GM12878 (cell line): ENCODE results near the gene C21orf91. TPM values are rescaled to one million over a fixed set of nuclear protein-coding genes. Genes with fewer than 3 reads are reported as not detected.

ENCODE experiments used
- ATAC-seq: fragments of 200-7000 bp; cut with Tn5 transposase; 3 replicates; pipeline ENCODE4 v1.9.1; 2020; ENCODE audit warnings: mild to moderate bottlenecking, moderate library complexity
- BruUV-seq: library from RNA; stranded (reverse); fragments of 400-500 nt; replicated peaks from 2 replicates; lab custom pipeline; 2021; lab: Mats Ljungman, UMichigan
- CTCF ChIA-PET: fragments of 300-600 bp; sonication (Branson Sonifier 250); formaldehyde crosslinking; extraction: SDS; loops from one replicate; lab custom pipeline; 2021; ENCODE audit warnings: inconsistent platforms; lab: Yijun Ruan, JAX
- POLR2A ChIA-PET: fragments of 350-600 bp; formaldehyde crosslinking; extraction: SDS; loops from one replicate; lab custom pipeline; 2021; ENCODE audit warnings: inconsistent platforms; lab: Charles Lee
- RAD21 ChIA-PET: fragments of 300-600 bp; sonication (Branson Sonifier 250); formaldehyde crosslinking; loops from one replicate; lab custom pipeline; 2023; ENCODE audit warnings: antibody characterized with exemption; ENCODE audit not compliant: unreplicated experiment; lab: Charles Lee
- SMC1A ChIA-PET: fragments of 300-600 bp; sonication (Branson Sonifier 250); formaldehyde crosslinking; loops from one replicate; lab custom pipeline; 2023; ENCODE audit not compliant: unreplicated experiment, uncharacterized antibody; lab: Charles Lee
- DNase-seq: peaks from one replicate; pipeline ENCODE4 v3.0.0-alpha.2; 2011; ENCODE audit warnings: low read depth, low spot score
- FAIRE-seq: peaks from 3 replicates; lab custom pipeline; 2011; peaks lifted over from hg19 to GRCh38; lab: Jason Lieb, UNC
- H2AFZ ChIP-seq: 2 replicates; pipeline ENCODE4 v1.6.0; 2011; ENCODE audit warnings: low read depth, low read length, control low read depth; ENCODE audit not compliant: control insufficient read depth
- H3K27ac ChIP-seq: 2 replicates; pipeline ENCODE4 v1.5.1; 2011; ENCODE audit warnings: control low read depth; ENCODE audit not compliant: control insufficient read depth, insufficient read depth
- H3K27me3 ChIP-seq, 2 experiments: replicated peaks in 1 of 2; 2 replicates each; pipeline versions ENCODE4 v1.6.0 to v1.6.1; 2011; ENCODE audit warnings: low read length in 1 of 2; ENCODE audit not compliant: control insufficient read depth in 2 of 2, insufficient read depth in 2 of 2
- H3K36me3 ChIP-seq, 2 experiments: 2 replicates each; pipeline ENCODE4 v1.5.1; 2011; ENCODE audit warnings: low read length in 1 of 2; ENCODE audit not compliant: control insufficient read depth in 2 of 2, insufficient read depth in 2 of 2
- H3K4me1 ChIP-seq: 2 replicates; pipeline ENCODE4 v1.6.1; 2011; ENCODE audit warnings: mild to moderate bottlenecking, low read length, moderate library complexity, mixed read lengths; ENCODE audit not compliant: control insufficient read depth, insufficient read depth
- H3K4me2 ChIP-seq: 2 replicates; pipeline ENCODE4 v1.6.0; 2011; ENCODE audit warnings: control low read depth; ENCODE audit not compliant: control insufficient read depth, insufficient read depth
- H3K4me3 ChIP-seq: fragments of 200-600 bp; sonication (generic); 2 replicates; pipeline ENCODE4 v1.5.1; 2016
- H3K79me2 ChIP-seq: 2 replicates; pipeline ENCODE4 v1.6.0; 2011; ENCODE audit warnings: low read length; ENCODE audit not compliant: control insufficient read depth, insufficient read depth
- H3K9ac ChIP-seq: 2 replicates; pipeline ENCODE4 v1.8.0; 2011; ENCODE audit warnings: low read length, control low read depth, mixed read lengths; ENCODE audit not compliant: control insufficient read depth, insufficient read depth
- H3K9me3 ChIP-seq: replicated peaks from 3 replicates; pipeline ENCODE4 v1.5.1; 2011; ENCODE audit warnings: mild to moderate bottlenecking, low read length; ENCODE audit not compliant: control insufficient read depth, insufficient read depth
- H4K20me1 ChIP-seq: 2 replicates; pipeline ENCODE4 v1.6.0; 2011; ENCODE audit not compliant: control insufficient read depth, insufficient read depth
- CREB1 ChIP-seq: IDR thresholded peaks from 2 replicates; pipeline ENCODE4 v1.6.1; 2012; ENCODE audit warnings: low read depth, mild to moderate bottlenecking, inconsistent platforms
- TCF3 ChIP-seq: IDR thresholded peaks from 2 replicates; pipeline ENCODE4 v1.6.1; 2012; ENCODE audit warnings: low read depth, mild to moderate bottlenecking, low read length, borderline replicate concordance; ENCODE audit not compliant: insufficient read depth
- ZZZ3 ChIP-seq: IDR thresholded peaks from 2 replicates; pipeline ENCODE4 v1.6.1; 2011; ENCODE audit warnings: low read depth; ENCODE audit not compliant: control insufficient read depth, insufficient read length
- WGBS: methylation state at CpG from one replicate; pipeline ENCODE4 v1.1.6; 2016; ENCODE audit warnings: low lambda C conversion rate; ENCODE audit not compliant: insufficient replicate concordance, insufficient coverage; ENCODE audit errors: missing lambda C conversion rate; 5-methylcytosine and 5-hydroxymethylcytosine counted together
- in situ Hi-C: fragments of 300-500 bp; cut with MboI; formaldehyde crosslinking; loops from 9 replicates; pipeline ENCODE4 v1.14.3; 2018; ENCODE audit warnings: mixed read lengths
- intact Hi-C: fragments of 100-400 bp; cut with micrococcal nuclease; formaldehyde crosslinking; loops from one replicate; pipeline ENCODE4 v1.14.2; 2022; ENCODE audit not compliant: unreplicated experiment
- polyA plus RNA-seq, 11 experiments: library from polyadenylated mRNA; depleted of rRNA in 4 of 11; unstranded in 6 of 11; stranded (reverse) in 5 of 11; fragments of >200 nt; fragmentation: Nextera tagmentation in 4 of 11; fragmentation: Illumina TruSeq in 1 of 11; extraction: Ambion mirVana in 4 of 11; extraction: Trizol in 1 of 11; gene quantifications; 1 replicate in 1 of 11; 2 replicates in 10 of 11; pipeline versions ENCODE4 v1.2.1 to v1.2.3, GENCODE V29; 2011 to 2016; ENCODE audit warnings: inconsistent platforms in 2 of 11, missing spikeins in 2 of 11, low read depth in 1 of 11
- total RNA-seq, 4 experiments: library from RNA; depleted of rRNA in 3 of 4; stranded (reverse); fragments of >200 nt in 3 of 4; fragmentation: Illumina TruSeq in 1 of 4; extraction: Trizol in 1 of 4; gene quantifications; 2 replicates each; pipeline versions ENCODE4 v1.2.1 to v1.2.3, GENCODE V29; 2013 to 2021
- TF ChIP-seq, protein P1 (sequence below): fragments of 450-650 bp; formaldehyde crosslinking; IDR thresholded peaks from 2 replicates; pipeline ENCODE4 v1.4.0; 2022; ENCODE audit warnings: mild to moderate bottlenecking, moderate library complexity

The C21orf91 gene
- total and polyA plus RNA-seq, 10 of the 15 experiments (the other 5 are each of a cell fraction or from before 2014, with no cell fraction given): 9.3 to 40.3 (median 29.8) TPM

DNA sequence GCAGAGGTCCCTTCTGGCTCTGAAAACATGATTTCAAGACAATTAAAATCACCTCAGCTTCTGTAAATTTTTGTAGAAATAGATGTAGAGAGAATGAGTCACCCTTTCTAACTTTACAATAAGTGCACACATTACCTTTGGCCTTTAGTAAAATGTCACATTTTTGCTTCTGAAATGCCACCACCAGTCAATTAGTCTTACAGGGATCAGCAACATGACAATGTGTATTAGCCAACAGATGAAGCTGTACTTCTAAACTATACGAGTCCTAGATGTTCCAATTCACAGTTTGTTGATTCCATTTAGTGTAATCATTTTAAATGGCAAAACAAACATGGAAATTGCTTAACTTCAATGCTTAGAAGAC is 23.1 kb downstream of the C21orf91 start (continued):
- TF ChIP-seq, protein P1, sequence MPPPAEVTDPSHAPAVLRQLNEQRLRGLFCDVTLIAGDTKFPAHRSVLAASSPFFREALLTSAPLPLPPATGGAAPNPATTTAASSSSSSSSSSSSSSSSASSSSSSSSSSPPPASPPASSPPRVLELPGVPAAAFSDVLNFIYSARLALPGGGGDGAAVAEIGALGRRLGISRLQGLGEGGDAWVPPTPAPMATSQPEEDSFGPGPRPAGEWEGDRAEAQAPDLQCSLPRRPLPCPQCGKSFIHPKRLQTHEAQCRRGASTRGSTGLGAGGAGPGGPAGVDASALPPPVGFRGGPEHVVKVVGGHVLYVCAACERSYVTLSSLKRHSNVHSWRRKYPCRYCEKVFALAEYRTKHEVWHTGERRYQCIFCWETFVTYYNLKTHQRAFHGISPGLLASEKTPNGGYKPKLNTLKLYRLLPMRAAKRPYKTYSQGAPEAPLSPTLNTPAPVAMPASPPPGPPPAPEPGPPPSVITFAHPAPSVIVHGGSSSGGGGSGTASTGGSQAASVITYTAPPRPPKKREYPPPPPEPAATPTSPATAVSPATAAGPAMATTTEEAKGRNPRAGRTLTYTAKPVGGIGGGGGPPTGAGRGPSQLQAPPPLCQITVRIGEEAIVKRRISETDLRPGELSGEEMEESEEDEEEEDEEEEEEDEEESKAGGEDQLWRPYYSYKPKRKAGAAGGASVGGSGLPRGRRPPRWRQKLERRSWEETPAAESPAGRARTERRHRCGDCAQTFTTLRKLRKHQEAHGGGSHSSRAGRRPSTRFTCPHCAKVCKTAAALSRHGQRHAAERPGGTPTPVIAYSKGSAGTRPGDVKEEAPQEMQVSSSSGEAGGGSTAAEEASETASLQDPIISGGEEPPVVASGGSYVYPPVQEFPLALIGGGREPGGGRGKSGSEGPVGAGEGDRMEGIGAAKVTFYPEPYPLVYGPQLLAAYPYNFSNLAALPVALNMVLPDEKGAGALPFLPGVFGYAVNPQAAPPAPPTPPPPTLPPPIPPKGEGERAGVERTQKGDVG: no peak
- TF ChIP-seq ZZZ3: no peak

DNA sequence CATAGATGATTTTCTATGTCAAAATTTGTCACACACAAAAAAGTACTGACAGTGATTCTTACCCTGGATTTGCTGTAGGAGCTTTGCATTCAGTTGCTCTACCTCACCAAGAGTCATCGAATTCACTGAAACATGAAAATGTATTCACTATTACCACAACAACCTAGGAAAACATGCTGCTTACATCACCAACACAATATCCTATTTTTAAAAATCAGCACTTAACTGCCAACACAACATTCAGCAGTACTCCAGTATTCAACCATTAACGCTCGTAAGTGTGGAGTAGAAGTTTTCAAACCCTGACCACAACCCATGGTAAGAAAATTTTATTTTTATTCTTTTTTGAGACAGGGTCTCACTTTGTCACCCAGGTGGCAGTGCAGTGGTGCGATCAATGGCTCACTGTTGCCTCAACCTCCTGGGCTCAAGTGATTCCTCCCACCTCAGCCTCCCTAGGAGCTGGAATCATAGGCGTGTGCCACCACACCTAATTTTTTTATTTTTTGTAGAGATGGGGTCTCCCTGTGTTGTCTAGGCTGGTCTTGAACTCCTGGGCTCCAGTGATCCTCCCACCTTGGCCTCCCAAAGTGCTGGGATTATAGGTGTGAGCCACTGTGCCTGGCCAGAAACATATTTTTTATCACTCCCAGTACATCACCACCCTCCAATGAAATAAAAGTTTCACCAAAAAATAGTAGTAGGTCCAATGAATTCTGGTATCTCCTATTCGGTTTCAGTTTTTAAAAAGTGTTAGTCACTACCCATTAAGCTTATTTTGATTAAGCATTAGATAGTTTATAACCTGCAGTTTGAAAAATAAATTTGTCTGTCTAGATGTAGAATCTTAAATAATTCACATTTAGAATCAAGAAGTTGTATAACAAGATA is 23.8 kb downstream of the C21orf91 start:
- Histone ChIP-seq H2AFZ (no peak overlapping the region), H3K36me3 (peaks cover 1 to 36% of the 10 kb centered on the region in 2 experiments; a peak in 3 of 4 replicates), H3K4me3 (peak overlapping the region; percentile 30; the same call in 1 of the 2 replicates), H3K27ac (peak overlapping the region; percentile 39), H3K9me3 (no peaks in the 10 kb centered on the region), H3K79me2 (peaks cover 55% of the 10 kb centered on the region), H4K20me1 (no peaks in the 10 kb centered on the region), H3K27me3 (no peaks in the 10 kb centered on the region), H3K4me2 (peak overlapping the region; percentile 19), H3K9ac (peak overlapping the region; percentile 27; the same call in 1 of the 2 replicates), H3K4me1 (peaks cover 25% of the 10 kb centered on the region)
- TF ChIP-seq TCF3: no peak
- TF ChIP-seq CREB1: peak; percentile 51; the same call in 1 of the 2 replicates
- WGBS: 76% methylated on average over 6 of the region's 6 CpGs
- in situ Hi-C loops: no loop called here
- ATAC-seq (peak; percentile 8), DNase-seq (no peak), FAIRE-seq (no peak)
- BruUV-seq: no TSS peak
- intact Hi-C loops: no loop called here
- POLR2A ChIA-PET: interaction anchor here (1.1 to 4.2 kb wide), 4 partner anchors 11 to 23 kb away, joined by 3 to 30 read pairs (median 4); partner anchors contain the start of gene C21orf91
- CTCF ChIA-PET: interaction anchor here (0.5 to 3.1 kb wide), 10 partner anchors 9 to 721 kb away, joined by 3 to 15 read pairs (median 4); no protein-coding TSS in a partner anchor
- SMC1A ChIA-PET: interaction anchor here (0.6 to 4.2 kb wide), 10 partner anchors 9 to 48 kb away, joined by 3 to 45 read pairs (median 4); no protein-coding TSS in a partner anchor
- RAD21 ChIA-PET: interaction anchor here (1.0 to 7.1 kb wide), 7 partner anchors 9 to 129 kb away, joined by 3 to 58 read pairs (median 3); partner anchors contain the start of gene C21orf91
